ENCODE data around the gene UNC5C.

UNC5C gene

DNA sequence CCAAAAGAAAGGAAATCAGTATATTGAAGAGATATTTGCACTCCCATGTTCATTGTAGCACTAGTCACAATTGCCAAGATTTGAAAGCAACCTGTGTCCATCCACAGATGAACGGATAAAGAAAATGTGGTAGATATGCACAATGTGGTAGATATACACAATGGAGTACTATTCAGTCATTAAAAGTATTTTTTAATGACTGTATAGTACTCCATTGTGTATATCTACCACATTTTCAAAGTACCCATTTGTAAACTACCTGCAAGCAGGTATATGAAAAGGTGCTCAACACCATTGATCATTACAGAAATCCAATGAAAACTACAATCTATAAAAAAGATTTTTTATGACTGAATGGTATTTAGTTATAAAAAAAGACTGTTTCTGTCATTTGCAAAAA is 200.4 kb downstream of the UNC5C start:
- no peak for DNase-seq (ENCODE audit: low spot score)

- no peak for DNase-seq (ENCODE audit: low spot score)
These were observed 205.5 kb downstream of the UNC5C start for GRCh38 chr4:95343235-95343634.

GRCh38 chr4:95340191-95340590 is 208.6 kb downstream of the UNC5C start:
- no peak for DNase-seq (ENCODE audit: low spot score)

DNA sequence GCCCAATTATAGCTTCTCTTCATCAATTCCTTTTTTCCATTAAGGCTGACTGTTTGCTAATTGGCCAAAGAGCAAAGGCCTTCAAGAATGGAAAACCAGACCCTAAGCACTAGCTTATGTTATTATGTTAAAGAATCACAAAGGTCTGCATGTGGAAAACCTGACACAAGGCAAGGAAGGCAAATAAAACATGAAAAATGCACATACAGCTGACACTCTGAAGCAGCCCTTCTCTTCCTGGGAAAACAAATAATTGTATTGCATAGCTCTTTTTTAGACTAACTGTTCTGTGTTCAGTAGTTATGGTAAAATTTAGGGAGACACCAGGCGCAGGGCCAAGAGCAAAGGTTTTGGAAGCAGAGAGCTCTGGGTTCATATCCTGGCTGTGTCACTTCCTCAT is 223.1 kb downstream of the UNC5C start:
- DNase-seq (ENCODE audit: low spot score): peak; percentile 9

DNA sequence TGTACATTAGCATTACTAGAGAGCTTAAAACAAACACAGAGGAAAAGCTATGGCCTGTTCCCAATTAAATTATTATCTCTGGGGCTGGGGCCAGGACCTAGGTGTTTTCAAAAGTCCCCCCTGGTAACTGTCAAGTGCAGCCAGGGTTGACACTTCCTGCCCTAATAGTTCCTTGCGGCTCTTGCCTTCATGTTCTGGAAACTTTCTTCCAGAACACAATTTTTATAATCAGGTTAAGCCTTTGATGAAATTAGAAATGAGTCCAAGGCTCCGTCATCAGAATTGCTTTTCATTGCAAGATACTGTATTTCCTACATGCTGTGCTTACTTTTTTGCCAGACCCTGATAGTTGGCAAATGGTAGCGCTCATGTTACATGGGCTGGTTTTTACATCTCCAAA is 229.6 kb downstream of the UNC5C start:
- DNase-seq (ENCODE audit: low spot score): peak; percentile 97

DNA sequence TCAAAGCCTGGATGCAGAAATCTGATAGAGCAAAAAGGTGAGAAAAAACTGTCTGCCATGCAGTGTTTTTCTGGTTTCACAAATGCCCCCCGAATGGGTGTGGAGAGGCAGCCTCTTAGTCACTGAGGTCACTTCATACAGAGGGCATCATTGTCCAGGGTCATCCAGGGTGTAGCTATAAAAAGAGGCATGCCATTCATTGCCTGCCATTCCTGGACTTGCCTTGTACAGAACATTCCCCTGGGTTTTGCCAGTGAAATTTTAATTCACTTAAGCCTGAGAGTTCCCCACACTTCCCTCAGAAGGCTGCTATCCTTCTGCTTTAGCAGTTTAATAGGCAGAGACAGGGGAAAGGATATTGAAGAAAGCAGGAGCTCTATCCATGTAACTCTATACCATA is 230.3 kb downstream of the UNC5C start:
- DNase-seq (ENCODE audit: low spot score): peak; percentile 96

GRCh38 chr4:95318044-95318443 is 230.7 kb downstream of the UNC5C start:
- peak; percentile 67 for DNase-seq (ENCODE audit: low spot score)

DNA sequence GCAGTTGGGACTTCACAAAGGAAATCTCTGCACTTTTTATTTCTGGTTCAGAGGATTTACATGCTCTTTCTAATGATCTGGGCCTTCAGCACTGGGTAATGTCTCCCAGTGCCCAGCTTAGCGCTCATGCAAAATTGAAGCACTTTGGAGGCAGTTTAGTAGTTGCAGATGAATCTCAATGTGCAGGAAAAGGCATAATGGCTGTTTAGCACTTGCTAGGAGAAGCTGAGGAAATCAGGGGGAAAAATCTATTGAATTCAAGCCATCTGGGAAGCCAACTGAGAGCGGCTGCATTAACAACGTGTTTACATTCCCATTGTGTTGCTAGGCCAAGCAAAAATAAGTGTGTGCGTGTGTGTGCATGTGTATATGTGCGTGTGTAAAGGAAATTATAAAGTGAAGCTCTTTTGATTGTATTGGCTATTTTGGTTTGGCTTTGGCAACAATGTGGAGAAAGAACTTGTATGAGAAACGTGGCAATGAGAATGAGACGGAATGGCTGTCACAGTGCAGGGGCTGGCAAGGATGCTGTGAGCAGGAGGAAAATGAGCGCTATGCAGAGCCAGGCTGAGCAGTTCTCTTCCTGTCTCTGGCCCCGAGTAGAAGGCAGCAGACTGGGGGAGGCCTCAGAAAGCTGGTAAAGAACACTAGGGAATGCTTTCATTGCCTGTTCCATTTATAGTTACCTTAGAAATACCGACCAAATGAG is 231.5 kb downstream of the UNC5C start:
- peak; percentile 38 for DNase-seq (ENCODE audit: low spot score)

- DNase-seq (ENCODE audit: low spot score): no peak
These were observed 234.2 kb downstream of the UNC5C start for GRCh38 chr4:95314573-95314972.

DNA sequence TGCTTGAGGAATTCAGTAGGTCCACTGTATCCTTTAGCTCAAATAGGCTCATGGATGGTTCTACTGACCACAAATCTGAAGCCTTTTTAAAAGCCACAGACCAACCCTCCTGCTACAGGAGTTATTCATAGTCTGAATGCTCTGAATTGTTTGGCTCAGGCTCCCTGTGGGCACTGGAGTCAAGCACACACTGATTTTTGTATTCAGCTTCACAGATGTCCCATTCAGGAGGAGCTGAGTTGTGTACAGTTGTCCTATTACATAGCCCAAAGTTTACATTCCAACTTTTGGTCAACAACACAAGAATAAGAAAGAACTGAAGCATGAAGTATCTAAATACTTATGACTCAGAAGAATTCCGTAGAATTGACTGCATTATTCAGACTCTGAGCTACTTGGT is 243.9 kb downstream of the UNC5C start:
- DNase-seq (ENCODE audit: low spot score): no peak

DNA sequence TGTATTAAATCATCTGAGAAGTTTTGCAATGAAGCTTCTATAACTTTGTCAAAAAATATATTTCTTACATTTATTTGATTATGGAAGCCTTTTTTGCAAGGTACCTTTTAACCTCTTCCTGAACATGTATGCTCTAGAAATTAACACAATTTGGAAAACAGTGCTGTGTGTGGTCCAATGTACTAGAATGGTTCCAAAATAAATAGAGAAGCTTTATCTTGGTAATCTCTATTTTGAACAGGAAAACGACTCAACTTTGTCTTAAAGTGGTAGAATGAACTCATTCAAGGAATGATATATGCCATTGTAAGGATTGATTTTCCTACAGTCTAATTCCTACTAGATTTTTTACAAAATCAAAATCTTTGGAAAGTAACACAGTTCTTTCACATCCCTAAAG is 248.5 kb downstream of the UNC5C start:
- no peak for DNase-seq (ENCODE audit: low spot score)

DNA sequence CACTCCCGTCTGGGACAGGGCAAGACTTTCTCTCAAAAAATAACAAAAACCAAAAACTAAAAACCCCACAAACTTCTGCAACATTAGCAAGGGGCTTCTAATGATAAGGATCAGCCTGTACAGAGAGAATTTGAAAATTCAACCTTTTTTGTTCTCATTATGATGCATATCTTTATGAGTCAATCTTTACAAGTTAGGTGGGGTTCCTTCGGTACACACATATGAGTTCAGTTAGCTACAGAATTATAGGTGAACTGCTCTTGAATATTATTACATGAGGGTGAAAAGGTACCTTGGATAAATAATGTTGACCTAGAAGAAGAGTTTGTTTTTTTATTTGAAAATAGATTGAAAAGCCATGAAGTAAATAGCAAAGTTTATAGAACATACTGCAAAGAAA is 252.7 kb downstream of the UNC5C start:
- DNase-seq (ENCODE audit: low spot score): no peak

DNA sequence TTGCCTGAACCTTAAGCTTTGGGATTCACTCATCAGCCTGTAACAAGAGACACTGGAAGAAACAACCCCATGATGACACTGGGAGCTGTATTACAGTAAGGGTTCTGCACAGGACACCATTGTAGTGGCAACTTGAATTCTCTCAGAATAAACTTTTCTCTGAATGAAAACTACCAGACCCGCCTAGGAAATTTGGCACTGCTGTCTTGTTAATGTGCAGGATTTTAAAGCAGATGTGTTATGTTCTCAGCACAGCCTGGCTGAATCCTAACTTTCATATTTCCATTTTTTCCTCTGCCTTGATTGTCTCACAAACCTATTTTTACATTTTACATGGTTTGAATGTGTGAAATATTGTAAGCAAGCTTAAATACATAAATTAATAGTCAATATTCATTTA is 253.6 kb downstream of the UNC5C start:
- DNase-seq (ENCODE audit: low spot score): no peak

- DNase-seq (ENCODE audit: low spot score): no peak
These were observed 254.5 kb downstream of the UNC5C start for GRCh38 chr4:95294321-95294720.

GRCh38 chr4:95293014-95293413 is 255.8 kb downstream of the UNC5C start:
- no peak for DNase-seq (ENCODE audit: low spot score)

GRCh38 chr4:95290702-95291101 is 258.1 kb downstream of the UNC5C start:
- no peak for DNase-seq (ENCODE audit: low spot score)

DNA sequence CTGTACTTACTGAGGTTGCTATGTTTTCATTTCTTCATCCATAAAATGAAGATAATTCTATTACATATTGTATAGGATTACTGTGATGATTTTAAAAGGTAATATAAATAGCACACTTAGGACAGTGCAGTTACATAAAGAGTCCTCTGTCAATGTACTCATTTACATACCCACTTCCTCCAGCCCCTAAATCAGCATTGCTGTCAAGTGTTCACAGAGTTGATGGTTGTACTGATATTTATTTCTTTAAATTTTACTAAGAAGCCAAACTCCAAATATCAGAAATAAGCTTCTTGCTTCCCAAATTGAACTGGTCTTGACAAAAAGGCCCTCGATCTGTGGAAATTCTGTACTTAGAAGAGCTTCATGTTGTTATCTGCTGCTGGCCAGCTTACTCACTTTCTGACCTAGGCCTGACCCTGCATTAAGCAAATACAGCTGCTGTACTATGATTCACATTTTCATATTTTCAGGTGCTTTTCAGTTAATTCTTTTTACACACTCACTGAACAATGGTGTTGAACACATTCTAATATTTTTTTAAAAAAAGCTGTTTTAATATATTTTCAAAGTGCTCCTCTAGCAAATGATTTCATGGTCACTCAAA is 259.6 kb downstream of the UNC5C start:
- no peak for DNase-seq (ENCODE audit: low spot score)

- DNase-seq (ENCODE audit: low spot score): no peak
These were observed 260.2 kb downstream of the UNC5C start for GRCh38 chr4:95288552-95288951.

GRCh38 chr4:95285797-95286196 is 263.0 kb downstream of the UNC5C start:
- DNase-seq (ENCODE audit: low spot score): no peak

DNA sequence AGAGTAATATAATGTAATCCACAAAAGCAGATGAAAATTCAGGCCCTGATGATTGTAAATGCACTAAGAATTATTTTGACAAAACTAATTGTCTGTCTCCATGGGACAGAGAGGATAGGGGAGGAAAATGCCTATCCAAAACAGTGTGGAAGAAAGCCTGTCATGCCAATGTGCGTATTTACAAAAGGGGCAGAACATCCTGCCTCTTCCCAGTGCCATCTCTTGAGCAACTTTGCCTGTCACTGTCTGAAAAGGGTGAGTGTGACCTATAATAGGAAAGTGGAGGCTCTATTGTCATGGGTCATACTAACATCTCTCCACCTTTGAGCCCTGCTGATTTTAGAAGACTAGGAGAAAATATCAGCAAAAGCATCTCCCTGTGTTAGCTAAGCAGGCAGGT is 264.1 kb downstream of the UNC5C start:
- DNase-seq (ENCODE audit: low spot score): no peak

DNA sequence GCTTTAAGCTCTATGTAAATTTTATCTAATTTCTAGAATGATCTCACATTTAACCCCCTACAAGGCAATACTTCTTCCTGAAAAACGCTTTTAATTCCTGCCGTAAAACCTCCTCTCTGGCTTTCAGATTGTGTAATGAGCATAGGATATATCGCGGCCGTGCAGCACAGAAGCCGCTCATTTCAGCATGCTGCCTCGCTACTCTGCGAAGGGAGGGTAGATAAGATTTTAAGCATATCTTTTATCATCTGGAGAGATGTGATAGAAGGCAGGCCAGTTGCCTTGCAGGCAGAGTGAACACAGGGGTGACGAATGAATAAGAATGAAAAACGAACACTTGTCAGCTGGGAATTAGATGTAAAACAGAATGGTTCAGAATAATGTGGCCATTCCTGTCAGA is 265.5 kb downstream of the UNC5C start:
- peak; percentile 87 for DNase-seq (ENCODE audit: low spot score)

- DNase-seq (ENCODE audit: low spot score): no peak
These were observed 276.0 kb downstream of the UNC5C start for GRCh38 chr4:95272797-95273196.

GRCh38 chr4:95272036-95272435 is 276.7 kb downstream of the UNC5C start:
- DNase-seq (ENCODE audit: low spot score): no peak
